GM12878 (cell line): ENCODE measurements around the gene ZNF554. TPM values are rescaled to one million over a fixed set of nuclear protein-coding genes. Genes with fewer than 3 reads are reported as not detected.

Source experiments
- ATAC-seq: fragments of 200-7000 bp; cut with Tn5 transposase; 3 replicates; pipeline ENCODE4 v1.9.1; 2020; ENCODE audit warnings: mild to moderate bottlenecking, moderate library complexity
- BruUV-seq: library from RNA; stranded (reverse); fragments of 400-500 nt; replicated peaks from 2 replicates; lab custom pipeline; 2021; lab: Mats Ljungman, UMichigan
- CTCF ChIA-PET: fragments of 300-600 bp; sonication (Branson Sonifier 250); formaldehyde crosslinking; extraction: SDS; loops from one replicate; lab custom pipeline; 2021; ENCODE audit warnings: inconsistent platforms; lab: Yijun Ruan, JAX
- POLR2A ChIA-PET: fragments of 350-600 bp; formaldehyde crosslinking; extraction: SDS; loops from one replicate; lab custom pipeline; 2021; ENCODE audit warnings: inconsistent platforms; lab: Charles Lee
- RAD21 ChIA-PET: fragments of 300-600 bp; sonication (Branson Sonifier 250); formaldehyde crosslinking; loops from one replicate; lab custom pipeline; 2023; ENCODE audit warnings: antibody characterized with exemption; ENCODE audit not compliant: unreplicated experiment; lab: Charles Lee
- SMC1A ChIA-PET: fragments of 300-600 bp; sonication (Branson Sonifier 250); formaldehyde crosslinking; loops from one replicate; lab custom pipeline; 2023; ENCODE audit not compliant: unreplicated experiment, uncharacterized antibody; lab: Charles Lee
- DNase-seq: peaks from one replicate; pipeline ENCODE4 v3.0.0-alpha.2; 2011; ENCODE audit warnings: low read depth, low spot score
- FAIRE-seq: peaks from 3 replicates; lab custom pipeline; 2011; peaks lifted over from hg19 to GRCh38; lab: Jason Lieb, UNC
- H2AFZ ChIP-seq: 2 replicates; pipeline ENCODE4 v1.6.0; 2011; ENCODE audit warnings: low read depth, low read length, control low read depth; ENCODE audit not compliant: control insufficient read depth
- H3K27ac ChIP-seq: 2 replicates; pipeline ENCODE4 v1.5.1; 2011; ENCODE audit warnings: control low read depth; ENCODE audit not compliant: control insufficient read depth, insufficient read depth
- H3K27me3 ChIP-seq, 2 experiments: replicated peaks in 1 of 2; 2 replicates each; pipeline versions ENCODE4 v1.6.0 to v1.6.1; 2011; ENCODE audit warnings: low read length in 1 of 2; ENCODE audit not compliant: control insufficient read depth in 2 of 2, insufficient read depth in 2 of 2
- H3K36me3 ChIP-seq, 2 experiments: 2 replicates each; pipeline ENCODE4 v1.5.1; 2011; ENCODE audit warnings: low read length in 1 of 2; ENCODE audit not compliant: control insufficient read depth in 2 of 2, insufficient read depth in 2 of 2
- H3K4me1 ChIP-seq: 2 replicates; pipeline ENCODE4 v1.6.1; 2011; ENCODE audit warnings: mild to moderate bottlenecking, low read length, moderate library complexity, mixed read lengths; ENCODE audit not compliant: control insufficient read depth, insufficient read depth
- H3K4me2 ChIP-seq: 2 replicates; pipeline ENCODE4 v1.6.0; 2011; ENCODE audit warnings: control low read depth; ENCODE audit not compliant: control insufficient read depth, insufficient read depth
- H3K4me3 ChIP-seq: fragments of 200-600 bp; sonication (generic); 2 replicates; pipeline ENCODE4 v1.5.1; 2016
- H3K79me2 ChIP-seq: 2 replicates; pipeline ENCODE4 v1.6.0; 2011; ENCODE audit warnings: low read length; ENCODE audit not compliant: control insufficient read depth, insufficient read depth
- H3K9ac ChIP-seq: 2 replicates; pipeline ENCODE4 v1.8.0; 2011; ENCODE audit warnings: low read length, control low read depth, mixed read lengths; ENCODE audit not compliant: control insufficient read depth, insufficient read depth
- H3K9me3 ChIP-seq: replicated peaks from 3 replicates; pipeline ENCODE4 v1.5.1; 2011; ENCODE audit warnings: mild to moderate bottlenecking, low read length; ENCODE audit not compliant: control insufficient read depth, insufficient read depth
- H4K20me1 ChIP-seq: 2 replicates; pipeline ENCODE4 v1.6.0; 2011; ENCODE audit not compliant: control insufficient read depth, insufficient read depth
- BMI1 ChIP-seq: fragments of 450-650 bp; IDR thresholded peaks from 2 replicates; pipeline ENCODE4 v1.6.1; 2016; ENCODE audit warnings: mild to moderate bottlenecking, moderate library complexity, borderline replicate concordance
- CBX5 ChIP-seq: sonication (generic); IDR thresholded peaks from 2 replicates; pipeline ENCODE4 v1.6.1; 2016; ENCODE audit warnings: low read depth, moderate library complexity, mild to moderate bottlenecking, inconsistent platforms
- CHD1 ChIP-seq: IDR thresholded peaks from 2 replicates; pipeline ENCODE4 v1.6.1; 2012; ENCODE audit warnings: low read depth, low read length, improper control_type of control experiment
- EED ChIP-seq: sonication (generic); IDR thresholded peaks from 2 replicates; pipeline ENCODE4 v1.6.1; 2016; ENCODE audit warnings: antibody characterized with exemption, low read depth
- ELK1 ChIP-seq: IDR thresholded peaks from 2 replicates; pipeline ENCODE4 v1.6.1; 2012; ENCODE audit warnings: low read depth, low read length, improper control_type of control experiment
- ETV6 ChIP-seq, 2 experiments: fragments of 450-650 bp in 1 of 2; IDR thresholded peaks in 1 of 2; conservative IDR thresholded peaks in 1 of 2; 2 replicates each; pipeline ENCODE4 v1.6.1; 2014; ENCODE audit warnings: antibody characterized with exemption in 1 of 2, borderline replicate concordance in 1 of 2, low read depth in 1 of 2, mild to moderate bottlenecking in 1 of 2, moderate library complexity in 1 of 2
- FOS ChIP-seq: IDR thresholded peaks from 3 replicates; pipeline ENCODE4 v1.6.1; 2011; ENCODE audit warnings: borderline replicate concordance; ENCODE audit not compliant: insufficient read length; ENCODE audit errors: extremely low read depth
- FOXK2 ChIP-seq: fragments of 450-650 bp; IDR thresholded peaks from 2 replicates; pipeline ENCODE4 v1.6.1; 2017; ENCODE audit warnings: mild to moderate bottlenecking, moderate library complexity
- JUNB ChIP-seq: IDR thresholded peaks from 2 replicates; pipeline ENCODE4 v1.6.1; 2016; ENCODE audit warnings: antibody characterized with exemption, mild to moderate bottlenecking
- MAX ChIP-seq: IDR thresholded peaks from 2 replicates; pipeline ENCODE4 v1.6.1; 2012; ENCODE audit warnings: low read depth, low read length, improper control_type of control experiment
- MEF2B ChIP-seq: fragments of 450-650 bp; IDR thresholded peaks from 2 replicates; pipeline ENCODE4 v1.6.1; 2018; ENCODE audit warnings: mild to moderate bottlenecking, moderate library complexity; ENCODE audit not compliant: partially characterized antibody, poor library complexity, severe bottlenecking
- NFXL1 ChIP-seq: fragments of 450-650 bp; IDR thresholded peaks from 2 replicates; pipeline ENCODE4 v1.6.1; 2017; ENCODE audit warnings: antibody characterized with exemption, mild to moderate bottlenecking, borderline replicate concordance
- NRF1 ChIP-seq: conservative IDR thresholded peaks from 2 replicates; pipeline ENCODE4 v1.6.1; 2011; ENCODE audit warnings: mild to moderate bottlenecking, low read depth, low read length, improper control_type of control experiment
- SREBF1 ChIP-seq: IDR thresholded peaks from 2 replicates; pipeline ENCODE4 v1.6.1; 2012; ENCODE audit warnings: mild to moderate bottlenecking, low read length
- SREBF2 ChIP-seq: IDR thresholded peaks from 2 replicates; pipeline ENCODE4 v1.6.1; 2012; ENCODE audit warnings: mild to moderate bottlenecking, low read length
- SRF ChIP-seq, 2 experiments: IDR thresholded peaks; 2 replicates each; pipeline ENCODE4 v1.6.1; 2011; ENCODE audit warnings: low read depth in 2 of 2, low read length in 2 of 2, mild to moderate bottlenecking in 1 of 2, moderate library complexity in 1 of 2
- ZNF274 ChIP-seq: IDR thresholded peaks from one replicate; pipeline ENCODE4 v1.8.0; 2011; ENCODE audit not compliant: insufficient read length, insufficient read depth
- whole genome bisulfite sequencing: methylation state at CpG from one replicate; pipeline ENCODE4 v1.1.6; 2016; ENCODE audit warnings: low lambda C conversion rate; ENCODE audit not compliant: insufficient replicate concordance, insufficient coverage; ENCODE audit errors: missing lambda C conversion rate; 5-methylcytosine and 5-hydroxymethylcytosine counted together
- in situ Hi-C: fragments of 300-500 bp; cut with MboI; formaldehyde crosslinking; loops from 9 replicates; pipeline ENCODE4 v1.14.3; 2018; ENCODE audit warnings: mixed read lengths
- intact Hi-C: fragments of 100-400 bp; cut with micrococcal nuclease; formaldehyde crosslinking; loops from one replicate; pipeline ENCODE4 v1.14.2; 2022; ENCODE audit not compliant: unreplicated experiment
- polyA plus RNA-seq, 11 experiments: library from polyadenylated mRNA; depleted of rRNA in 4 of 11; unstranded in 6 of 11; stranded (reverse) in 5 of 11; fragments of >200 nt; fragmentation: Nextera tagmentation in 4 of 11; fragmentation: Illumina TruSeq in 1 of 11; extraction: Ambion mirVana in 4 of 11; extraction: Trizol in 1 of 11; gene quantifications; 1 replicate in 1 of 11; 2 replicates in 10 of 11; pipeline versions ENCODE4 v1.2.1 to v1.2.3, GENCODE V29; 2011 to 2016; ENCODE audit warnings: inconsistent platforms in 2 of 11, missing spikeins in 2 of 11, low read depth in 1 of 11
- total RNA-seq, 4 experiments: library from RNA; depleted of rRNA in 3 of 4; stranded (reverse); fragments of >200 nt in 3 of 4; fragmentation: Illumina TruSeq in 1 of 4; extraction: Trizol in 1 of 4; gene quantifications; 2 replicates each; pipeline versions ENCODE4 v1.2.1 to v1.2.3, GENCODE V29; 2013 to 2021
- TF ChIP-seq, protein P1 (sequence below): fragments of 450-650 bp; formaldehyde crosslinking; IDR thresholded peaks from 2 replicates; pipeline ENCODE4 v1.5.0; 2022; ENCODE audit warnings: mild to moderate bottlenecking, missing genetic modification characterization

The ZNF554 gene
- total and polyA plus RNA-seq, 10 of the 15 experiments (the other 5 are each of a cell fraction or from before 2014, with no cell fraction given): 0.19 to 2.1 (median 1.4) TPM

- 92% methylated on average over 28 of the region's 29 CpGs for WGBS
- H3K4me1 ChIP-seq: no peaks in the 10 kb centered on the region
- H3K79me2 ChIP-seq: no peaks in the 10 kb centered on the region
- H3K27me3 ChIP-seq: no peaks in the 10 kb centered on the region
- RAD21 ChIA-PET: no interaction called here
- no peak overlapping the region; the same call in 1 of the 2 replicates for H3K27ac ChIP-seq
- FAIRE-seq (no peak), DNase-seq (no peak)
- H3K4me2 ChIP-seq: no peak overlapping the region
- no peaks in the 10 kb centered on the region for H4K20me1 ChIP-seq
- no peak overlapping the region for H3K9ac ChIP-seq
- peaks cover 20 to 59% of the 10 kb centered on the region in 2 experiments for H3K36me3 ChIP-seq
- H2AFZ ChIP-seq: no peak overlapping the region
- TF ChIP-seq NRF1 (no peak), SREBF2 (no peak), BMI1 (no peak), NFXL1 (no peak), ZNF274 (no peak), SREBF1 (no peak), CBX5 (no peak), MAX (no peak), MEF2B (no peak), FOS (no peak), EED (no peak), JUNB (no peak), ETV6 (conservative IDR thresholded peaks at IDR 0.05 in 1 of 2, IDR thresholded peaks at IDR 0.05 in 1 of 2; ENCODE audit: borderline replicate concordance in 1 of 2, low read depth in 1 of 2) (no peak), ELK1 (no peak), CHD1 (no peak), SRF (IDR thresholded peaks at IDR 0.05; ENCODE audit: low read depth in 2 of 2, low read length in 2 of 2) (no peak), FOXK2 (no peak)
- TF ChIP-seq, protein P1, sequence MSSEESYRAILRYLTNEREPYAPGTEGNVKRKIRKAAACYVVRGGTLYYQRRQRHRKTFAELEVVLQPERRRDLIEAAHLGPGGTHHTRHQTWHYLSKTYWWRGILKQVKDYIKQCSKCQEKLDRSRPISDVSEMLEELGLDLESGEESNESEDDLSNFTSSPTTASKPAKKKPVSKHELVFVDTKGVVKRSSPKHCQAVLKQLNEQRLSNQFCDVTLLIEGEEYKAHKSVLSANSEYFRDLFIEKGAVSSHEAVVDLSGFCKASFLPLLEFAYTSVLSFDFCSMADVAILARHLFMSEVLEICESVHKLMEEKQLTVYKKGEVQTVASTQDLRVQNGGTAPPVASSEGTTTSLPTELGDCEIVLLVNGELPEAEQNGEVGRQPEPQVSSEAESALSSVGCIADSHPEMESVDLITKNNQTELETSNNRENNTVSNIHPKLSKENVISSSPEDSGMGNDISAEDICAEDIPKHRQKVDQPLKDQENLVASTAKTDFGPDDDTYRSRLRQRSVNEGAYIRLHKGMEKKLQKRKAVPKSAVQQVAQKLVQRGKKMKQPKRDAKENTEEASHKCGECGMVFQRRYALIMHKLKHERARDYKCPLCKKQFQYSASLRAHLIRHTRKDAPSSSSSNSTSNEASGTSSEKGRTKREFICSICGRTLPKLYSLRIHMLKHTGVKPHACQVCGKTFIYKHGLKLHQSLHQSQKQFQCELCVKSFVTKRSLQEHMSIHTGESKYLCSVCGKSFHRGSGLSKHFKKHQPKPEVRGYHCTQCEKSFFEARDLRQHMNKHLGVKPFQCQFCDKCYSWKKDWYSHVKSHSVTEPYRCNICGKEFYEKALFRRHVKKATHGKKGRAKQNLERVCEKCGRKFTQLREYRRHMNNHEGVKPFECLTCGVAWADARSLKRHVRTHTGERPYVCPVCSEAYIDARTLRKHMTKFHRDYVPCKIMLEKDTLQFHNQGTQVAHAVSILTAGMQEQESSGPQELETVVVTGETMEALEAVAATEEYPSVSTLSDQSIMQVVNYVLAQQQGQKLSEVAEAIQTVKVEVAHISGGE (CRISPR knock-in tag): no peak
- TF ChIP-seq, all 136 proteins: peak for 0
- Histone ChIP-seq H3K9me3 (no peaks in the 10 kb centered on the region; the same call in 2 of the 3 replicates), H3K4me3 (no peak overlapping the region)
- ChIA-PET POLR2A (interaction anchor here (0.9 kb wide), 1 partner anchor 20 kb away, joined by 3 read pairs; the partner anchor contains the start of gene SGTA), SMC1A (interaction anchor here (0.6 to 1.9 kb wide), 2 partner anchors 10 to 155 kb away, joined by 3 to 4 read pairs; no protein-coding TSS in a partner anchor), CTCF (interaction anchor here (0.9 kb wide), 1 partner anchor 16 kb away, joined by 3 read pairs; the partner anchor contains the start of gene ZNF554)
- no peak for ATAC-seq
- in situ Hi-C loops: no loop called here
- intact Hi-C loops: no loop called here
- no TSS peak for BruUV-seq
Observed at GRCh38 chr19:2803486-2804155, 16.0 kb upstream of the ZNF554 start.
